Neural progenitor cell (in vitro differentiated cells): Measurements from ENCODE around the gene MAST2. TPM values are rescaled to one million over a fixed set of nuclear protein-coding genes. Genes with fewer than 3 reads are reported as not detected.

ENCODE experiments used
- DNase-seq: peaks from one replicate; pipeline ENCODE4 v3.0.0-alpha.2; 2016; ENCODE audit warnings: low spot score
- H2AFZ ChIP-seq: fragments of 200-600 bp; sonication (generic); replicated peaks from 2 replicates; pipeline ENCODE4 v1.6.1; 2016; ENCODE audit warnings: antibody characterized with exemption
- H3F3A ChIP-seq: fragments of 200-600 bp; sonication (generic); 2 replicates; pipeline ENCODE4 v1.6.1; 2016; ENCODE audit warnings: antibody characterized with exemption, low read depth
- H3K27ac ChIP-seq: fragments of 200-600 bp; sonication (generic); 2 replicates; pipeline ENCODE4 v1.5.1; 2016; ENCODE audit warnings: mild to moderate bottlenecking
- H3K27me3 ChIP-seq: fragments of 200-600 bp; sonication (generic); 2 replicates; pipeline ENCODE4 v1.6.1; 2016; ENCODE audit warnings: mild to moderate bottlenecking, moderate library complexity
- H3K36me3 ChIP-seq: fragments of 200-600 bp; sonication (generic); 2 replicates; pipeline ENCODE4 v1.5.1; 2016
- H3K4me1 ChIP-seq: fragments of 200-600 bp; sonication (generic); 2 replicates; pipeline ENCODE4 v1.6.1; 2016; ENCODE audit warnings: mixed run types
- H3K4me2 ChIP-seq: fragments of 200-600 bp; sonication (generic); 2 replicates; pipeline ENCODE4 v1.6.1; 2016
- H3K4me3 ChIP-seq: fragments of 200-600 bp; sonication (generic); 2 replicates; pipeline ENCODE4 v1.5.1; 2016
- H3K79me2 ChIP-seq: fragments of 200-600 bp; sonication (generic); 2 replicates; pipeline ENCODE4 v1.6.1; 2016; ENCODE audit warnings: low read depth
- H3K9ac ChIP-seq: fragments of 200-600 bp; sonication (generic); 2 replicates; pipeline ENCODE4 v1.6.1; 2016
- H3K9me3 ChIP-seq: fragments of 200-600 bp; sonication (generic); 2 replicates; pipeline ENCODE4 v1.5.1; 2016; ENCODE audit warnings: low read depth
- H4K20me1 ChIP-seq: fragments of 200-600 bp; sonication (generic); 2 replicates; pipeline ENCODE4 v1.6.1; 2016; ENCODE audit warnings: low read depth
- H3K27ac Mint-ChIP-seq: 3 replicates; pipeline ENCODE4 v1.8.0; 2021; ENCODE audit warnings: mixed read lengths
- H3K27me3 Mint-ChIP-seq: 2 replicates; pipeline ENCODE4 v1.8.0; 2022; ENCODE audit warnings: low read depth, mild to moderate bottlenecking, inconsistent platforms, moderate library complexity, mixed read lengths; ENCODE audit not compliant: insufficient read depth
- H3K36me3 Mint-ChIP-seq: 3 replicates; pipeline ENCODE4 v1.8.0; 2021; ENCODE audit warnings: mixed read lengths
- H3K4me1 Mint-ChIP-seq: 3 replicates; pipeline ENCODE4 v1.8.0; 2021; ENCODE audit warnings: mixed read lengths
- H3K4me3 Mint-ChIP-seq: 3 replicates; pipeline ENCODE4 v1.8.0; 2021; ENCODE audit warnings: mild to moderate bottlenecking, moderate library complexity, mixed read lengths
- H3K9me3 Mint-ChIP-seq: 3 replicates; pipeline ENCODE4 v1.8.0; 2020; ENCODE audit warnings: mixed read lengths
- EZH2 ChIP-seq: fragments of 200-600 bp; sonication (generic); IDR thresholded peaks from 2 replicates; pipeline ENCODE4 v1.6.1; 2017; ENCODE audit warnings: antibody characterized with exemption, mild to moderate bottlenecking, moderate library complexity
- EZH2phosphoT487 ChIP-seq: fragments of 200-600 bp; sonication (generic); IDR thresholded peaks from 2 replicates; pipeline ENCODE4 v1.6.1; 2017; ENCODE audit warnings: antibody characterized with exemption
- total RNA-seq: library from RNA; depleted of rRNA; stranded (reverse); fragments of >200 nt; gene quantifications from 2 replicates; pipeline ENCODE4 v1.2.3, GENCODE V29; 2015; ENCODE audit warnings: low replicate concordance
- TF ChIP-seq, protein P1 (sequence below): fragments of 200-600 bp; sonication (generic); IDR thresholded peaks from 2 replicates; pipeline ENCODE4 v1.5.1; 2017; ENCODE audit warnings: antibody characterized with exemption, mild to moderate bottlenecking

The MAST2 gene
- total RNA-seq, 1 donor from 2014 or later: 5.5 TPM

DNA sequence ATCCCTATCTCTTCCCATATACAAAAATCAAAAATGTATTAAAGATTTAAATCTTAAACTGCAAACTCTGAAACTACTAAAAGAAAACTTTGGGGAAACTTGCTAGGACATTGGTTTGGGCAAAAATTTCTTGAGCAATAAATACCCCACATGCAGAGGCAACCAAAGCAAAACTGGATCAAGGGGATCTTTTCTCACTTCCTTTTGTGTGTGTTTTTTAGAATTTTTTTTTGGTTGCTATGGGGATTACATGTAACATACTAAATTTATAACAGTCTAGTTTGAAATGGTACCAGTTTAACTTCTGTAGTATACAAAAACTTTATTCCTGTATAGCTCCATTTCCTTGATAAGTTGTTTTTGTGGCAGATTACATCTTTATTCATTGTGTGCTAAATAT lies 16.8 kb downstream of the MAST2 start:
- Histone ChIP-seq H3K27me3 (no peaks in the 10 kb centered on the region), H3K36me3 (no peaks in the 10 kb centered on the region), H3F3A (no peaks in the 10 kb centered on the region), H4K20me1 (no peaks in the 10 kb centered on the region), H3K27ac (no peak overlapping the region), H3K4me3 (no peak overlapping the region), H2AFZ (no peak overlapping the region), H3K4me2 (no peak overlapping the region), H3K4me1 (no peaks in the 10 kb centered on the region), H3K9me3 (no peaks in the 10 kb centered on the region), H3K79me2 (peaks cover 31% of the 10 kb centered on the region), H3K9ac (no peak overlapping the region)
- Mint-ChIP-seq H3K4me3 (no peak overlapping the region), H3K4me1 (no peaks in the 10 kb centered on the region), H3K36me3 (peaks cover 51% of the 10 kb centered on the region), H3K27ac (no peak overlapping the region), H3K27me3 (no peaks in the 10 kb centered on the region), H3K9me3 (peaks cover 38% of the 10 kb centered on the region)
- no peak for DNase-seq
- no peak for TF ChIP-seq EZH2phosphoT487
- TF ChIP-seq, protein P1, sequence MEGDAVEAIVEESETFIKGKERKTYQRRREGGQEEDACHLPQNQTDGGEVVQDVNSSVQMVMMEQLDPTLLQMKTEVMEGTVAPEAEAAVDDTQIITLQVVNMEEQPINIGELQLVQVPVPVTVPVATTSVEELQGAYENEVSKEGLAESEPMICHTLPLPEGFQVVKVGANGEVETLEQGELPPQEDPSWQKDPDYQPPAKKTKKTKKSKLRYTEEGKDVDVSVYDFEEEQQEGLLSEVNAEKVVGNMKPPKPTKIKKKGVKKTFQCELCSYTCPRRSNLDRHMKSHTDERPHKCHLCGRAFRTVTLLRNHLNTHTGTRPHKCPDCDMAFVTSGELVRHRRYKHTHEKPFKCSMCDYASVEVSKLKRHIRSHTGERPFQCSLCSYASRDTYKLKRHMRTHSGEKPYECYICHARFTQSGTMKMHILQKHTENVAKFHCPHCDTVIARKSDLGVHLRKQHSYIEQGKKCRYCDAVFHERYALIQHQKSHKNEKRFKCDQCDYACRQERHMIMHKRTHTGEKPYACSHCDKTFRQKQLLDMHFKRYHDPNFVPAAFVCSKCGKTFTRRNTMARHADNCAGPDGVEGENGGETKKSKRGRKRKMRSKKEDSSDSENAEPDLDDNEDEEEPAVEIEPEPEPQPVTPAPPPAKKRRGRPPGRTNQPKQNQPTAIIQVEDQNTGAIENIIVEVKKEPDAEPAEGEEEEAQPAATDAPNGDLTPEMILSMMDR: no peak
- TF ChIP-seq EZH2: no peak

GRCh38 chr1:45820788-45821187 lies 17.4 kb downstream of the MAST2 start:
- Mint-ChIP-seq H3K36me3 (peaks cover 52% of the 10 kb centered on the region), H3K27ac (no peak overlapping the region), H3K4me3 (no peak overlapping the region), H3K27me3 (no peaks in the 10 kb centered on the region), H3K4me1 (no peaks in the 10 kb centered on the region), H3K9me3 (peaks cover 38% of the 10 kb centered on the region)
- no peaks in the 10 kb centered on the region for H3K9me3 ChIP-seq
- no peak overlapping the region for H3K9ac ChIP-seq
- TF ChIP-seq, protein P1: no peak
- no peak for TF ChIP-seq EZH2phosphoT487
- TF ChIP-seq EZH2: no peak
- no peaks in the 10 kb centered on the region for H3K27me3 ChIP-seq
- H3K36me3 ChIP-seq: no peaks in the 10 kb centered on the region
- no peak overlapping the region for H3K27ac ChIP-seq
- no peaks in the 10 kb centered on the region for H3K4me1 ChIP-seq
- no peak overlapping the region for H2AFZ ChIP-seq
- no peaks in the 10 kb centered on the region for H4K20me1 ChIP-seq
- H3K4me3 ChIP-seq: no peak overlapping the region
- no peak overlapping the region for H3K4me2 ChIP-seq
- no peaks in the 10 kb centered on the region for H3F3A ChIP-seq
- no peak for DNase-seq
- peaks cover 31% of the 10 kb centered on the region for H3K79me2 ChIP-seq

DNA sequence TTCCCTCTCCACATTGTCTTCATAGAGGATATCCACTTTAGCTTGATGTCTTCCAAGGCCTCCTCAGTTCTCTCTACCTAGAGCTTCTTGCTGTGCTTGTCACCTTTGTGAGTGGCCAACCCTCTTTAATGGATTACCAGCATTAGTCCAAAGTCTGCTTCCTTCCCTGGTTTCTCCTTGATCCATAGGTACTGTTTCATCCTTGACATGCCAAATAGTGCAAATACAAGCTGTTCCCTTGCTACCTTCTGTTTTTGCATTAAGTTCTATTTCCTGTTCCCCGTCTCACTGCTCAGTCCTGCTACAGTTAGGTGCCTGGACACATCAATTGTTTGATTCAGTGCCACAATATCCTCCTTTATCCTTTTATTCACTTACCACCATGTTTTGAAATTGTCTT lies 19.2 kb downstream of the MAST2 start:
- Histone ChIP-seq H3K9me3 (no peaks in the 10 kb centered on the region), H3K4me1 (no peaks in the 10 kb centered on the region), H3K79me2 (peaks cover 31% of the 10 kb centered on the region), H2AFZ (no peak overlapping the region), H3K4me3 (no peak overlapping the region), H3K36me3 (no peaks in the 10 kb centered on the region), H3F3A (no peaks in the 10 kb centered on the region), H3K4me2 (no peak overlapping the region), H3K27ac (no peak overlapping the region), H3K27me3 (no peaks in the 10 kb centered on the region), H3K9ac (no peak overlapping the region), H4K20me1 (no peaks in the 10 kb centered on the region)
- Mint-ChIP-seq H3K36me3 (peaks cover 48% of the 10 kb centered on the region), H3K4me1 (no peaks in the 10 kb centered on the region), H3K9me3 (peaks cover 36% of the 10 kb centered on the region), H3K4me3 (no peak overlapping the region), H3K27ac (no peak overlapping the region), H3K27me3 (no peaks in the 10 kb centered on the region)
- no peak for DNase-seq
- TF ChIP-seq, protein P1: no peak
- TF ChIP-seq EZH2phosphoT487 (no peak), EZH2 (no peak)
